Kidney epithelial cell (primary cell): ENCODE data around the gene ZNF726. TPM values are rescaled to one million over a fixed set of nuclear protein-coding genes. Genes with fewer than 3 reads are reported as not detected.

Source experiments
- DNase-seq: peaks from one replicate; pipeline ENCODE4 v3.0.0-alpha.2; 2010; ENCODE audit warnings: low read depth
- H3K27me3 ChIP-seq: 2 replicates; pipeline ENCODE4 v1.6.0; 2011; ENCODE audit warnings: low read length; ENCODE audit not compliant: control insufficient read depth, insufficient read depth
- H3K36me3 ChIP-seq: 2 replicates; pipeline ENCODE4 v1.5.1; 2011; ENCODE audit warnings: low read length; ENCODE audit not compliant: control insufficient read depth, insufficient read depth
- H3K4me3 ChIP-seq: 2 replicates; pipeline ENCODE4 v1.5.1; 2011; ENCODE audit warnings: low read depth, mild to moderate bottlenecking, control low read depth, low read length
- CTCF ChIP-seq: IDR thresholded peaks from 2 replicates; pipeline ENCODE4 v1.5.1; 2011; ENCODE audit warnings: mild to moderate bottlenecking, moderate library complexity, low read length, control low read depth, inconsistent platforms; ENCODE audit not compliant: insufficient read depth, poor library complexity, severe bottlenecking
- total RNA-seq: library from RNA; depleted of rRNA; stranded (reverse); fragments of >200 nt; gene quantifications from 2 replicates; pipeline ENCODE4 v1.2.3, GENCODE V29; 2015

The ZNF726 gene
- total RNA-seq, 1 donor from 2014 or later = 5.9 TPM

- H3K27me3 ChIP-seq = no peaks in the 10 kb centered on the region
- H3K4me3 ChIP-seq = no peak overlapping the region
- DNase-seq = no peak
- no peak for TF ChIP-seq CTCF
- H3K36me3 ChIP-seq = no peaks in the 10 kb centered on the region
Observed at GRCh38 chr19:23904406-23904805, 10.3 kb upstream of the ZNF726 start.

DNA sequence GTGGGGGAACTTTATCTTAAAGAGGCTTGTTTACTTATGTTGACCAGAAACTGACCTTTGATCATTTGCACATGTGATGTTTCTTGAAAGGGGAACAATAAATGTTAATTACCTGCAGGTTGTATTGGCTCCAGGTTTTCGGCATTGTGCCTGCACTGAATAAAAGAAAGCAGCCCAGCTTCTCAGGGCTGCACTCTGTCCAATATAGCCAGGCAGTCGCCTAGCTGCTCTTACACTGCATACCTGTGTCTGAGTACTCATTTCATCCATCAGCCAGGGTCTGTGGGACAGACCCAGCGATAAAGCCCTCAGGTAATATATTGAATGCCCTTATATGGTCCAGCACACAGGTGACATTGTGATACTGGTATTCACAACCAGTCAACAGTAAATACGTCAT, 8.9 kb upstream of the ZNF726 start:
- no peak for TF ChIP-seq CTCF
- Histone ChIP-seq H3K36me3 (no peaks in the 10 kb centered on the region), H3K27me3 (no peaks in the 10 kb centered on the region), H3K4me3 (no peak overlapping the region)
- no peak for DNase-seq

GRCh38 chr19:23906835-23907234, 7.9 kb upstream of the ZNF726 start:
- Histone ChIP-seq H3K4me3 (no peak overlapping the region), H3K36me3 (no peaks in the 10 kb centered on the region), H3K27me3 (no peaks in the 10 kb centered on the region)
- no peak for DNase-seq
- no peak for TF ChIP-seq CTCF

GRCh38 chr19:23908165-23908564, 6.5 kb upstream of the ZNF726 start:
- DNase-seq = no peak
- no peak for TF ChIP-seq CTCF
- H3K36me3 ChIP-seq = no peaks in the 10 kb centered on the region
- no peaks in the 10 kb centered on the region for H3K27me3 ChIP-seq
- H3K4me3 ChIP-seq = no peak overlapping the region

GRCh38 chr19:23909222-23909621, 5.5 kb upstream of the ZNF726 start:
- no peak for DNase-seq
- H3K36me3 ChIP-seq = no peaks in the 10 kb centered on the region
- TF ChIP-seq CTCF = no peak
- H3K4me3 ChIP-seq = no peak overlapping the region
- H3K27me3 ChIP-seq = no peaks in the 10 kb centered on the region

- no peak overlapping the region for H3K4me3 ChIP-seq
- no peaks in the 10 kb centered on the region for H3K36me3 ChIP-seq
- DNase-seq = no peak
- no peaks in the 10 kb centered on the region for H3K27me3 ChIP-seq
- TF ChIP-seq CTCF = no peak
Observed at GRCh38 chr19:23913931-23914330, 755 bp upstream of the ZNF726 start.
